H1 (cell line): ENCODE measurements around the gene TTC23. TPM values are rescaled to one million over a fixed set of nuclear protein-coding genes. Genes with fewer than 3 reads are reported as not detected.

Source experiments
- CTCF ChIA-PET: fragments of 300-600 bp; sonication (Branson Sonifier 250); formaldehyde crosslinking; loops from one replicate; lab custom pipeline; 2021; ENCODE audit not compliant: partially characterized antibody; lab: Charles Lee
- POLR2A ChIA-PET: fragments of 300-600 bp; sonication (Branson Sonifier 250); formaldehyde crosslinking; loops from one replicate; lab custom pipeline; 2021; ENCODE audit warnings: inconsistent platforms; ENCODE audit not compliant: partially characterized antibody; lab: Charles Lee
- DNase-seq, 2 experiments: peaks; one replicate each; pipeline versions ENCODE4 v3.0.0 to v3.0.0-alpha.2; 2010 to 2022; ENCODE audit warnings: low spot score in 2 of 2, low read depth in 1 of 2, mixed read lengths in 1 of 2
- FAIRE-seq: peaks from 2 replicates; lab custom pipeline; 2011; peaks lifted over from hg19 to GRCh38; lab: Jason Lieb, UNC
- H2AFZ ChIP-seq: 2 replicates; pipeline ENCODE4 v1.8.1; 2012; ENCODE audit warnings: low read length, inconsistent platforms
- H2AK5ac ChIP-seq: 2 replicates; pipeline ENCODE4 v1.6.1; 2013; ENCODE audit warnings: low read depth, low read length
- H2BK120ac ChIP-seq: replicated peaks from 2 replicates; pipeline ENCODE3; 2013; ENCODE audit warnings: low read depth, low read length, inconsistent platforms
- H2BK12ac ChIP-seq: 2 replicates; pipeline ENCODE4 v1.6.1; 2013; ENCODE audit warnings: low read depth, low read length
- H2BK15ac ChIP-seq: 2 replicates; pipeline ENCODE4 v1.6.1; 2013; ENCODE audit warnings: low read length
- H2BK20ac ChIP-seq: 2 replicates; pipeline ENCODE4 v1.6.1; 2013; ENCODE audit warnings: low read length
- H2BK5ac ChIP-seq: 2 replicates; pipeline ENCODE4 v1.6.1; 2013; ENCODE audit warnings: low read depth, low read length
- H3K14ac ChIP-seq: 2 replicates; pipeline ENCODE4 v1.6.1; 2013; ENCODE audit warnings: inconsistent platforms; ENCODE audit not compliant: insufficient read length
- H3K18ac ChIP-seq: 2 replicates; pipeline ENCODE4 v1.6.1; 2013; ENCODE audit warnings: low read length; ENCODE audit errors: extremely low read depth
- H3K23ac ChIP-seq: 2 replicates; pipeline ENCODE4 v1.6.1; 2013; ENCODE audit warnings: inconsistent platforms; ENCODE audit not compliant: insufficient read length
- H3K23me2 ChIP-seq: 2 replicates; pipeline ENCODE4 v1.6.1; 2013; ENCODE audit warnings: low read depth, low read length
- H3K27ac ChIP-seq: 2 replicates; pipeline ENCODE4 v1.6.1; 2011; ENCODE audit warnings: low read depth, low read length, inconsistent platforms
- H3K27me3 ChIP-seq, 4 experiments: replicated peaks in 1 of 4; 1 replicate in 1 of 4; 2 replicates in 3 of 4; pipeline versions ENCODE4 v1.6.1 to v1.8.1; 2011 to 2013; ENCODE audit warnings: low read length in 3 of 4, mild to moderate bottlenecking in 3 of 4, inconsistent platforms in 2 of 4, mixed read lengths in 2 of 4, moderate library complexity in 1 of 4; ENCODE audit not compliant: control insufficient read depth in 3 of 4, insufficient read depth in 3 of 4; ENCODE audit errors: extremely low read depth in 1 of 4
- H3K36me3 ChIP-seq, 4 experiments: 2 replicates each; pipeline versions ENCODE4 v1.6.1 to v1.8.1; 2011 to 2013; ENCODE audit warnings: mild to moderate bottlenecking in 4 of 4, low read length in 3 of 4, moderate library complexity in 2 of 4, control low read depth in 1 of 4, inconsistent platforms in 1 of 4; ENCODE audit not compliant: insufficient read depth in 4 of 4, control insufficient read depth in 2 of 4
- H3K4ac ChIP-seq: replicated peaks from 2 replicates; pipeline ENCODE3; 2013; ENCODE audit warnings: low read length, low read depth, mixed read lengths, inconsistent platforms; ENCODE audit not compliant: insufficient read length
- H3K4me1 ChIP-seq, 4 experiments: replicated peaks in 1 of 4; 1 replicate in 1 of 4; 2 replicates in 3 of 4; pipeline versions ENCODE4 v1.6.1 to v1.8.1; 2011 to 2013; ENCODE audit warnings: low read length in 3 of 4, inconsistent platforms in 2 of 4, mixed read lengths in 1 of 4; ENCODE audit not compliant: insufficient read depth in 4 of 4, control insufficient read depth in 3 of 4
- H3K4me2 ChIP-seq, 2 experiments: 2 replicates each; pipeline versions ENCODE4 v1.6.1 to v1.8.1; 2011 to 2013; ENCODE audit warnings: low read depth in 2 of 2, low read length in 2 of 2, control low read depth in 1 of 2, inconsistent platforms in 1 of 2, mild to moderate bottlenecking in 1 of 2; ENCODE audit not compliant: insufficient read depth in 1 of 2
- H3K4me3 ChIP-seq, 4 experiments: fragments of 200-600, 300-600 bp in 1 of 4; sonication (generic), shearing (Covaris generic), sonication (Bioruptor Twin) in 1 of 4; 2 replicates each; pipeline versions ENCODE4 v1.5.1 to v1.8.1; 2011 to 2016; ENCODE audit warnings: low read length in 4 of 4, low read depth in 3 of 4, control low read depth in 2 of 4, inconsistent platforms in 2 of 4, mild to moderate bottlenecking in 2 of 4, mixed read lengths in 1 of 4, moderate library complexity in 1 of 4; ENCODE audit not compliant: insufficient read depth in 2 of 4; ENCODE audit errors: extremely low read depth in 1 of 4
- H3K56ac ChIP-seq: replicated peaks from 2 replicates; pipeline ENCODE3; 2013; ENCODE audit warnings: low read depth, mild to moderate bottlenecking, mixed read lengths, low read length, inconsistent platforms; ENCODE audit not compliant: insufficient read length
- H3K79me1 ChIP-seq: 2 replicates; pipeline ENCODE4 v1.6.1; 2013; ENCODE audit warnings: low read depth, low read length, control low read depth
- H3K79me2 ChIP-seq, 2 experiments: 2 replicates each; pipeline versions ENCODE4 v1.6.1 to v1.8.1; 2012 to 2013; ENCODE audit warnings: low read length in 2 of 2, mild to moderate bottlenecking in 2 of 2, inconsistent platforms in 1 of 2; ENCODE audit not compliant: insufficient read depth in 2 of 2, control insufficient read depth in 1 of 2
- H3K9ac ChIP-seq, 4 experiments: replicated peaks in 1 of 4; 1 replicate in 1 of 4; 2 replicates in 3 of 4; pipeline versions ENCODE4 v1.6.1 to v1.8.1; 2011 to 2013; ENCODE audit warnings: low read depth in 3 of 4, low read length in 3 of 4, control low read depth in 2 of 4, mild to moderate bottlenecking in 2 of 4, moderate library complexity in 2 of 4, inconsistent platforms in 1 of 4; ENCODE audit errors: extremely low read depth in 1 of 4
- H3K9me3 ChIP-seq, 2 experiments: 2 replicates each; pipeline versions ENCODE4 v1.6.1 to v1.8.1; 2012 to 2013; ENCODE audit warnings: mild to moderate bottlenecking in 2 of 2, moderate library complexity in 2 of 2, control low read depth in 1 of 2, inconsistent platforms in 1 of 2, low read depth in 1 of 2, low read length in 1 of 2, mixed read lengths in 1 of 2; ENCODE audit not compliant: insufficient read depth in 2 of 2
- H4K20me1 ChIP-seq, 2 experiments: replicated peaks in 1 of 2; 2 replicates each; pipeline versions ENCODE3 to v1.8.1; 2011 to 2013; ENCODE audit warnings: inconsistent platforms in 2 of 2, low read length in 2 of 2, mild to moderate bottlenecking in 1 of 2; ENCODE audit not compliant: insufficient read depth in 2 of 2, control insufficient read depth in 1 of 2
- H4K5ac ChIP-seq: 2 replicates; pipeline ENCODE4 v1.6.1; 2013; ENCODE audit warnings: low read length, low read depth, mixed read lengths, inconsistent platforms; ENCODE audit not compliant: insufficient read length
- H4K8ac ChIP-seq: 2 replicates; pipeline ENCODE4 v1.8.0; 2013; ENCODE audit warnings: mild to moderate bottlenecking, moderate library complexity, low read length, inconsistent platforms; ENCODE audit not compliant: insufficient read depth; ENCODE audit errors: extremely low read depth
- H4K91ac ChIP-seq: replicated peaks from 2 replicates; pipeline ENCODE3; 2013; ENCODE audit warnings: low read length, mixed read lengths, inconsistent platforms; ENCODE audit not compliant: insufficient read length
- ASH2L ChIP-seq: fragments of 200-600, 300-600 bp; sonication (generic); IDR thresholded peaks from one replicate; pipeline ENCODE4 v1.7.1; 2017; ENCODE audit warnings: low read length
- EGR1 ChIP-seq: IDR thresholded peaks from 2 replicates; pipeline ENCODE4 v1.6.1; 2011; ENCODE audit warnings: low read depth, low read length, borderline replicate concordance
- GTF2F1 ChIP-seq: IDR thresholded peaks from 2 replicates; pipeline ENCODE4 v1.6.1; 2012; ENCODE audit warnings: low read depth, low read length, improper control_type of control experiment, borderline replicate concordance
- RNF2 ChIP-seq: fragments of 200-900, 300-1000 bp; sonication (generic); IDR thresholded peaks from 2 replicates; pipeline ENCODE4 v1.7.1; 2016; ENCODE audit warnings: borderline replicate concordance, low read depth, mild to moderate bottlenecking, antibody characterized with exemption, low read length; ENCODE audit not compliant: poor library complexity, severe bottlenecking; ENCODE audit errors: missing control alignments
- SIN3A ChIP-seq, 2 experiments: IDR thresholded peaks in 1 of 2; conservative IDR thresholded peaks in 1 of 2; 2 replicates each; pipeline ENCODE4 v1.6.1; 2011 to 2012; ENCODE audit warnings: low read length in 2 of 2, improper control_type of control experiment in 1 of 2, low read depth in 1 of 2, mild to moderate bottlenecking in 1 of 2
- SIX5 ChIP-seq: IDR thresholded peaks from 2 replicates; pipeline ENCODE4 v1.6.1; 2011; ENCODE audit warnings: mild to moderate bottlenecking, low read depth, low read length
- WGBS, 2 experiments: shearing (Covaris generic) in 1 of 2; methylation state at CpG; one replicate each; pipeline versions ENCODE4 v1.1.6 to v1.1.7; 2013 to 2015; ENCODE audit warnings: low lambda C conversion rate in 2 of 2, mixed read lengths in 2 of 2, inconsistent platforms in 1 of 2, low coverage in 1 of 2, missing lambda C conversion rate in 1 of 2; ENCODE audit not compliant: insufficient replicate concordance in 2 of 2, insufficient coverage in 1 of 2, insufficient read length in 1 of 2; ENCODE audit errors: extremely low coverage in 1 of 2, missing lambda C conversion rate in 1 of 2; 5-methylcytosine and 5-hydroxymethylcytosine counted together
- polyA plus RNA-seq, 7 experiments: library from polyadenylated mRNA; depleted of rRNA in 3 of 7; stranded (reverse) in 5 of 7; unstranded in 2 of 7; fragments of >200 nt in 5 of 7; fragments of 200-250 nt in 2 of 7; gene quantifications; 1 replicate in 5 of 7; 2 replicates in 1 of 7; 4 replicates in 1 of 7; pipeline versions ENCODE4 v1.2.1 to v1.2.3, GENCODE V29; 2011 to 2013; ENCODE audit warnings: missing spikeins in 2 of 7, mixed read lengths in 2 of 7
- total RNA-seq: library from RNA; stranded (reverse); fragmentation: NEBNext Ultra II Directional; extraction: Animal tissue kit (Norgen Biotek cat#: 25700); gene quantifications from 2 replicates; pipeline ENCODE4 v1.2.1, GENCODE V29; 2021

TTC23 gene
- total and polyA plus RNA-seq, 2 of the 8 experiments (the other 6 are each of a cell fraction or from before 2014, with no cell fraction given): 4.8 to 23.0 TPM

- Histone ChIP-seq H3K4me1 (peaks cover 0 to 16% (median 5%) of the 10 kb centered on the region in 4 experiments; a peak in 5 of 7 replicates), H3K4me2 (no peak overlapping the region), H4K20me1 (no peaks in the 10 kb centered on the region), H3K23me2 (no peaks in the 10 kb centered on the region), H2BK5ac (no peak overlapping the region), H3K4me3 (no peak overlapping the region), H2AK5ac (no peak overlapping the region), H3K79me2 (no peaks in the 10 kb centered on the region), H3K23ac (no peak overlapping the region), H4K91ac (no peak overlapping the region), H3K27me3 (no peaks in the 10 kb centered on the region), H3K14ac (no peak overlapping the region), H3K79me1 (no peaks in the 10 kb centered on the region), H3K18ac (no peak overlapping the region), H3K36me3 (no peaks in the 10 kb centered on the region), H2BK15ac (no peak overlapping the region), H3K9me3 (no peaks in the 10 kb centered on the region), H4K8ac (no peak overlapping the region), H2AFZ (no peak overlapping the region)
- CTCF ChIA-PET: interaction anchor here (2.2 to 3.5 kb wide), 2 partner anchors 14 to 28 kb away, joined by 10 to 11 read pairs; no protein-coding TSS in a partner anchor
- 88% methylated on average over 6 of the region's 6 CpGs; no CpG with 5 or more reads in 1 of the 2 experiments for WGBS, 2 experiments
- POLR2A ChIA-PET: no interaction called here
- FAIRE-seq: no peak
- no peak for TF ChIP-seq SIN3A (conservative IDR thresholded peaks at IDR 0.05 in 1 of 2, IDR thresholded peaks at IDR 0.05 in 1 of 2; ENCODE audit: low read depth in 1 of 2, low read length in 2 of 2)
- no peak for TF ChIP-seq SIX5
- no peak for TF ChIP-seq EGR1
- TF ChIP-seq RNF2: no peak
- no peak for TF ChIP-seq GTF2F1
- TF ChIP-seq ASH2L: no peak
- TF ChIP-seq, all 59 proteins: peak for 0
- Histone ChIP-seq H3K56ac (no peak overlapping the region), H2BK20ac (no peak overlapping the region), H3K4ac (no peak overlapping the region), H4K5ac (no peak overlapping the region), H3K27ac (no peak overlapping the region), H3K9ac (no peak overlapping the region), H2BK12ac (no peak overlapping the region), H2BK120ac (no peak overlapping the region)
- no peak for DNase-seq
These were observed 121.0 kb downstream of the TTC23 start for GRCh38 chr15:99128411-99128810.
